A673 (cell line): Measurements from ENCODE around the gene GON4L.

Source experiments
- EZH2 ChIP-seq: fragments of 200-600 bp; sonication (generic); IDR thresholded peaks from 2 replicates; pipeline ENCODE4 v1.6.1; 2017; ENCODE audit warnings: borderline replicate concordance, low read depth, mild to moderate bottlenecking, mixed read lengths, antibody characterized with exemption, low read length; ENCODE audit not compliant: poor library complexity, severe bottlenecking
- TF ChIP-seq, protein P1 (sequence below): fragments of 300-800, 200-600 bp; sonication (generic); conservative IDR thresholded peaks from 2 replicates; pipeline ENCODE4 v1.5.1; 2017; ENCODE audit warnings: low read depth, mild to moderate bottlenecking, antibody characterized with exemption, low read length, moderate library complexity, mixed read lengths

DNA sequence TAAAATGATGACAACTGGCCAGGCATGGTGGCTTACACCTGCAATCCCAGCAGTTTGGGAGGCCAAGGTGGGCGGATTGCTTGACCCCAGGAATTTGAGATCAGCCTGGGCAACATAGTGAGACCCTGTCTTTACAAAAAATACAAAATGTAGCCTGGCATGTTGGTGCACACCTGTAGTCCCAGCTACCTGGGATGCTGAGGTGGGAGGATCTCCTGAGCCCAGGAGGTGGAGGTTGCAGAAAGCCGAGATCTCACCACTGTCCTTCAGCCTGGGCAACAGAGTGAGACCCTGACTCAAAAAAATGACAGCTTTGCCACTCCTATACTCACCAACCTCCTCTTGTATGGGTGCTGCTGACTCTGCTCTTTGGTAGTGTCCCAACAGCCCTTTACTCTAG lies 20.9 kb upstream of the GON4L start:
- TF ChIP-seq, protein P1, sequence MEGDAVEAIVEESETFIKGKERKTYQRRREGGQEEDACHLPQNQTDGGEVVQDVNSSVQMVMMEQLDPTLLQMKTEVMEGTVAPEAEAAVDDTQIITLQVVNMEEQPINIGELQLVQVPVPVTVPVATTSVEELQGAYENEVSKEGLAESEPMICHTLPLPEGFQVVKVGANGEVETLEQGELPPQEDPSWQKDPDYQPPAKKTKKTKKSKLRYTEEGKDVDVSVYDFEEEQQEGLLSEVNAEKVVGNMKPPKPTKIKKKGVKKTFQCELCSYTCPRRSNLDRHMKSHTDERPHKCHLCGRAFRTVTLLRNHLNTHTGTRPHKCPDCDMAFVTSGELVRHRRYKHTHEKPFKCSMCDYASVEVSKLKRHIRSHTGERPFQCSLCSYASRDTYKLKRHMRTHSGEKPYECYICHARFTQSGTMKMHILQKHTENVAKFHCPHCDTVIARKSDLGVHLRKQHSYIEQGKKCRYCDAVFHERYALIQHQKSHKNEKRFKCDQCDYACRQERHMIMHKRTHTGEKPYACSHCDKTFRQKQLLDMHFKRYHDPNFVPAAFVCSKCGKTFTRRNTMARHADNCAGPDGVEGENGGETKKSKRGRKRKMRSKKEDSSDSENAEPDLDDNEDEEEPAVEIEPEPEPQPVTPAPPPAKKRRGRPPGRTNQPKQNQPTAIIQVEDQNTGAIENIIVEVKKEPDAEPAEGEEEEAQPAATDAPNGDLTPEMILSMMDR, result no peak
- TF ChIP-seq EZH2, result no peak
